IMR-90 (cell line): ENCODE data around the gene PCCA. TPM values are rescaled to one million over a fixed set of nuclear protein-coding genes. Genes with fewer than 3 reads are reported as not detected.

Experiments
- ATAC-seq: fragments of 200-7000 bp; cut with Tn5 transposase; 2 replicates; pipeline ENCODE4 v1.9.1; 2020; ENCODE audit warnings: low read depth, mild to moderate bottlenecking, moderate library complexity
- BruUV-seq: library from RNA; stranded (reverse); fragments of 400-500 nt; replicated peaks from 2 replicates; lab custom pipeline; 2021; lab: Mats Ljungman, UMichigan
- CTCF ChIA-PET: fragments of 300-600 bp; formaldehyde crosslinking; extraction: SDS; loops from one replicate; lab custom pipeline; 2021; ENCODE audit warnings: antibody characterized with exemption; lab: Yijun Ruan, JAX
- POLR2A ChIA-PET: fragments of 300-600 bp; sonication (Branson Sonifier 250); formaldehyde crosslinking; loops from one replicate; lab custom pipeline; 2022; ENCODE audit warnings: antibody characterized with exemption; ENCODE audit not compliant: unreplicated experiment; lab: Charles Lee
- DNase-seq: peaks from one replicate; pipeline ENCODE4 v3.0.0; 2013
- H2AFZ ChIP-seq: replicated peaks from 2 replicates; pipeline ENCODE3; 2013; ENCODE audit warnings: low read length, mild to moderate bottlenecking; ENCODE audit not compliant: poor library complexity
- H2AK5ac ChIP-seq: 2 replicates; pipeline ENCODE4 v1.6.1; 2013; ENCODE audit warnings: low read depth, low read length, inconsistent platforms
- H2AK9ac ChIP-seq: replicated peaks from 2 replicates; pipeline ENCODE3; 2013; ENCODE audit warnings: mild to moderate bottlenecking, low read depth, low read length, moderate library complexity; ENCODE audit not compliant: poor library complexity
- H2BK120ac ChIP-seq: 2 replicates; pipeline ENCODE4 v1.6.1; 2013; ENCODE audit warnings: low read depth, low read length, inconsistent platforms
- H2BK15ac ChIP-seq: 3 replicates; pipeline ENCODE4 v1.6.1; 2013; ENCODE audit warnings: low read depth, low read length, inconsistent platforms
- H2BK20ac ChIP-seq: 2 replicates; pipeline ENCODE4 v1.6.1; 2013; ENCODE audit warnings: low read depth, mild to moderate bottlenecking, inconsistent platforms, low read length, moderate library complexity
- H2BK5ac ChIP-seq: 2 replicates; pipeline ENCODE4 v1.6.1; 2013; ENCODE audit warnings: mild to moderate bottlenecking, low read depth, low read length, inconsistent platforms; ENCODE audit not compliant: poor library complexity, severe bottlenecking
- H3K14ac ChIP-seq: replicated peaks from 2 replicates; pipeline ENCODE4 v1.6.1; 2013; ENCODE audit warnings: low read depth, low read length, inconsistent platforms
- H3K18ac ChIP-seq: 2 replicates; pipeline ENCODE4 v1.6.1; 2013; ENCODE audit warnings: low read depth, low read length, control low read depth
- H3K23ac ChIP-seq: 2 replicates; pipeline ENCODE4 v1.6.1; 2013; ENCODE audit warnings: low read depth, low read length, inconsistent platforms
- H3K27ac ChIP-seq: 2 replicates; pipeline ENCODE4 v1.5.1; 2013; ENCODE audit warnings: mild to moderate bottlenecking, control low read depth, low read length; ENCODE audit not compliant: insufficient read depth
- H3K27me3 ChIP-seq: 2 replicates; pipeline ENCODE4 v1.6.1; 2013; ENCODE audit warnings: low read length; ENCODE audit not compliant: control insufficient read depth, insufficient read depth
- H3K36me3 ChIP-seq: 2 replicates; pipeline ENCODE4 v1.6.1; 2013; ENCODE audit warnings: low read length, mixed read lengths; ENCODE audit not compliant: control insufficient read depth, insufficient read depth
- H3K4ac ChIP-seq: 2 replicates; pipeline ENCODE4 v1.6.1; 2013; ENCODE audit warnings: low read depth, low read length, inconsistent platforms
- H3K4me1 ChIP-seq: 2 replicates; pipeline ENCODE4 v1.6.1; 2013; ENCODE audit warnings: low read length, mixed read lengths; ENCODE audit not compliant: control insufficient read depth, insufficient read depth
- H3K4me2 ChIP-seq: 2 replicates; pipeline ENCODE4 v1.6.1; 2013; ENCODE audit warnings: low read depth, mild to moderate bottlenecking, control low read depth, low read length, moderate library complexity
- H3K4me3 ChIP-seq: 2 replicates; pipeline ENCODE4 v1.5.1; 2013; ENCODE audit warnings: low read depth, mild to moderate bottlenecking, control low read depth, low read length, moderate library complexity; ENCODE audit not compliant: insufficient read depth
- H3K56ac ChIP-seq: 2 replicates; pipeline ENCODE4 v1.6.1; 2013; ENCODE audit warnings: low read length, inconsistent platforms; ENCODE audit not compliant: insufficient read depth; ENCODE audit errors: extremely low read depth
- H3K79me1 ChIP-seq, 2 experiments: 2 replicates each; pipeline ENCODE4 v1.6.1; 2013; ENCODE audit warnings: low read length in 2 of 2, inconsistent platforms in 1 of 2, low read depth in 1 of 2
- H3K9ac ChIP-seq: 2 replicates; pipeline ENCODE4 v1.6.1; 2013; ENCODE audit warnings: low read depth, low read length, control low read depth
- H3K9me1 ChIP-seq: 2 replicates; pipeline ENCODE4 v1.6.1; 2013; ENCODE audit warnings: low read length, inconsistent platforms; ENCODE audit not compliant: insufficient read depth
- H3K9me3 ChIP-seq: 2 replicates; pipeline ENCODE4 v1.6.1; 2013; ENCODE audit warnings: low read length; ENCODE audit not compliant: control insufficient read depth, insufficient read depth
- H4K20me1 ChIP-seq: 2 replicates; pipeline ENCODE4 v1.6.1; 2013; ENCODE audit warnings: low read length, inconsistent platforms; ENCODE audit not compliant: insufficient read depth
- H4K5ac ChIP-seq: 2 replicates; pipeline ENCODE4 v1.6.1; 2013; ENCODE audit warnings: mild to moderate bottlenecking, low read depth, low read length, control low read depth
- H4K8ac ChIP-seq, 2 experiments: 2 replicates each; pipeline ENCODE4 v1.6.1; 2013; ENCODE audit warnings: low read depth in 2 of 2, low read length in 2 of 2, control low read depth in 1 of 2, inconsistent platforms in 1 of 2
- H4K91ac ChIP-seq: 2 replicates; pipeline ENCODE4 v1.6.1; 2013; ENCODE audit warnings: low read depth, low read length, inconsistent platforms; ENCODE audit not compliant: insufficient read depth
- CEBPB ChIP-seq: IDR thresholded peaks from 2 replicates; pipeline ENCODE4 v1.6.1; 2012; ENCODE audit warnings: low read depth, low read length, improper control_type of control experiment
- MAZ ChIP-seq: IDR thresholded peaks from 2 replicates; pipeline ENCODE4 v1.6.1; 2012; ENCODE audit warnings: low read depth, mild to moderate bottlenecking, low read length, improper control_type of control experiment, moderate library complexity, borderline replicate concordance
- RFX5 ChIP-seq: IDR thresholded peaks from 2 replicates; pipeline ENCODE4 v1.8.0; 2012; ENCODE audit warnings: low read depth, mild to moderate bottlenecking, low read length, moderate library complexity
- SMC3 ChIP-seq: fragments of 150-350 bp; IDR thresholded peaks from 2 replicates; pipeline ENCODE4 v1.6.1; 2016; ENCODE audit warnings: low read depth, mild to moderate bottlenecking, antibody characterized with exemption, low read length, moderate library complexity
- WGBS, 2 experiments: methylation state at CpG; one replicate each; pipeline versions ENCODE4 v1.1.5 to v1.1.7; 2013; ENCODE audit warnings: missing lambda C conversion rate in 2 of 2; ENCODE audit not compliant: insufficient read length in 1 of 2; ENCODE audit errors: extremely low coverage in 2 of 2; 5-methylcytosine and 5-hydroxymethylcytosine counted together
- dilution Hi-C: fragments of 300-500 bp; cut with HindIII; formaldehyde crosslinking; loops from one replicate; pipeline ENCODE4 v1.14.3; 2018; ENCODE audit warnings: low sequenced_read_pairs; ENCODE audit not compliant: unreplicated experiment
- in situ Hi-C: fragments of 300-500 bp; cut with MboI; formaldehyde crosslinking; loops from 3 replicates; pipeline ENCODE4 v1.14.3; 2019; ENCODE audit warnings: low sequenced_read_pairs, inconsistent platforms, mixed read lengths
- intact Hi-C: fragments of 100-400 bp; cut with micrococcal nuclease; formaldehyde crosslinking; loops from 2 replicates; pipeline ENCODE4 v1.10.0; 2022
- polyA plus RNA-seq, 3 experiments: library from polyadenylated mRNA; depleted of rRNA; stranded (reverse); fragments of >200 nt; gene quantifications; 2 replicates each; pipeline ENCODE4 v1.2.3, GENCODE V29; 2012; ENCODE audit warnings: low replicate concordance in 1 of 3
- total RNA-seq: library from RNA; depleted of rRNA; stranded (reverse); fragments of >200 nt; gene quantifications from 2 replicates; pipeline ENCODE4 v1.2.3, GENCODE V29; 2012

The PCCA gene
- total and polyA plus RNA-seq, 2 of the 4 experiments (the other 2 are of a cell fraction), result 7.6 to 24.0 TPM

DNA sequence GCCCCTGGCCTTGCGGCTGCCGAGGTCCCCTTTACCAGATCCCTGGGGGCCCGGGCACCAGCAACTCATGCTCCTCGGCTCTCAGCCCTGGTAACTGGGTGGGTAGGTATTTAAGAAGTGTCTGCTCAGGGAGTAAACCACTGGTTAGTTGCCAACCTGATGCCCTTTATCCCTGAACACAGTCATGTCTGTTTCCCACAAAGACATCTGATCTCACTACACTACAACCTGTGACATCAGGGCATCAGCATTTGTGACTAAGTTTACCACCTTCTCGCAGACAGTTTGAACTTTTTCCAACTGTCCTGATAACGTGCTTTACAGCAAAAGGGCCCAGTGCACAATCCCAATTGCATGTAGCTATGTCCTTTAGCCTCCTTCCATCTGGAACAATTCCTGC lies 477.6 kb downstream of the PCCA start:
- Histone ChIP-seq H4K5ac (no peak overlapping the region), H3K9ac (no peak overlapping the region), H3K4me1 (no peaks in the 10 kb centered on the region; the same call in 1 of the 2 replicates), H4K8ac (no peak overlapping the region), H2BK20ac (no peak overlapping the region), H2BK15ac (no peak overlapping the region), H3K27ac (no peak overlapping the region), H3K79me1 (no peaks in the 10 kb centered on the region), H4K91ac (no peak overlapping the region), H2AK5ac (no peak overlapping the region), H3K9me3 (no peaks in the 10 kb centered on the region), H2AFZ (no peak overlapping the region), H3K4me2 (no peak overlapping the region), H2AK9ac (no peak overlapping the region), H3K4me3 (no peak overlapping the region), H3K27me3 (no peaks in the 10 kb centered on the region), H4K20me1 (no peaks in the 10 kb centered on the region), H3K18ac (no peak overlapping the region), H2BK120ac (no peak overlapping the region), H3K56ac (no peak overlapping the region), H3K4ac (no peak overlapping the region), H3K23ac (no peak overlapping the region), H3K14ac (no peak overlapping the region), H2BK5ac (no peak overlapping the region), H3K9me1 (no peaks in the 10 kb centered on the region), H3K36me3 (no peaks in the 10 kb centered on the region)
- in situ Hi-C loops (no loop called here), intact Hi-C loops (no loop called here), dilution Hi-C loops (no loop called here)
- CTCF ChIA-PET, result no interaction called here
- TF ChIP-seq RFX5 (no peak), MAZ (no peak), SMC3 (no peak), CEBPB (no peak)
- BruUV-seq, result no TSS peak
- WGBS, 2 experiments, result 90% methylated on average over 2 of the region's 6 CpGs; no CpG with 5 or more reads in 1 of the 2 experiments
- ATAC-seq (no peak), DNase-seq (peak; percentile 40)
- POLR2A ChIA-PET, result no interaction called here
